ENCODE data around the gene NPIPB2.
"Not testable (repeated sequence)": the region's sequence is repeated elsewhere in the genome, so short reads cannot be mapped to it uniquely, and the experiment has no call there.

NPIPB2 gene

GRCh38 chr16:11941945-11942344 lies at the start of gene NPIPB2:
Gene NPIPB2 (minus strand): TSS chr16:11942045. CDS start chr16:11942045, 0 bp downstream.
- DNase-seq (ENCODE audit: low spot score): not testable (repeated sequence)

DNA sequence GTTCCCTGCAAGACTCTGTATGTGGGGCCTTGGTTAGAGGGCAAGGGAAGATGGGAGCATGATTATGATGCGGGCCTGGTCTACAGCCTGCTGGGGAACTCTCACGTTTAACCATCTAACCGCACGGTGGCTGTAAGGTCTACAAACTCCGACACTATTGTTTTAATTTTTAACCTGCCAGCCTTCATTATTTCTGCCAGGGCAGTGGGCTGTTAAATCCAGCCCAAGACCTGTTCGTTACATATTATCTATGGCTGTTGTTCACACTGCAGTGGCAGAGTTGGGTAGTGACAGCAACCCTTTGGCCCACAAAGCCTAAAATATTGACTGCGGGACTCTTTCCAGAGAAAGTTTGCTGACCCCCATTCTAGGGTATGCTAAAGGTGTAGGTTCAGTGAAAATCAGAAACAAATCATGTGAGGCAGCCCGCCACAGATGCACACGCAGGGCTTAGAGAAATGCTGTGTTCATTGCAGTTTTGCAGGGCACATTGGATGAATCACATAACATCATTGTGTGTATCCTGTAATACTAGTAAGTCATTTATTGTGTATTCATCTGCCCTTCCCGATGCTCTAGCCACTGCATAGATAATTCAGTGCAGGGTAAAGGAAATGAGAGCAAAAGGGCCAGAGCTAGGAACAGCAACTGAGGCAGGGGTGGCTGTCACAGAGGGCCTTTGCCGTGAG lies 49.0 kb upstream of the NPIPB2 start:
- no peak for DNase-seq (ENCODE audit: low spot score)

GRCh38 chr16:11988258-11988978 lies 46.6 kb upstream of the NPIPB2 start:
- DNase-seq (ENCODE audit: low spot score): no peak

- DNase-seq (ENCODE audit: low spot score): no peak
Measured at GRCh38 chr16:11986521-11987057, 44.7 kb upstream of the NPIPB2 start.

DNA sequence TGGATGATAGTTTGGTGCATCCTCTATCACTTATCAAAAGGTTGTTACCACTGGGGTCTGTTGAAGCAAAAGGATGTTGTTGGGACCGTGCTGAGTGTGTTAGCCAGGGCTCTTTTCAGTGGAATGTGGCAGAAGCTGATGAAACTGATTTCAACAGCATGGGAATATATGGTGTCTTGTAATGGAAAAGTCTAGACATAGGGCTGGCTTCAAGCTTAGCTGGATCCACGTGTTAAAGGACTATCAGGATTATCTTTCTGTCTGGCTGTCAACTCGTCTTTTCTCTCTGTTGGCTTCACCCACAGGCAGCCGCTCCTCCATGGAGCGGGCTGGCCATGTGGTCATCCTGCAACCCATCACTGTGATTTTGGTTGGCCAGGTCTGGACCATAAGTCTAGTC lies 43.4 kb upstream of the NPIPB2 start:
- no peak for DNase-seq (ENCODE audit: low spot score)

DNA sequence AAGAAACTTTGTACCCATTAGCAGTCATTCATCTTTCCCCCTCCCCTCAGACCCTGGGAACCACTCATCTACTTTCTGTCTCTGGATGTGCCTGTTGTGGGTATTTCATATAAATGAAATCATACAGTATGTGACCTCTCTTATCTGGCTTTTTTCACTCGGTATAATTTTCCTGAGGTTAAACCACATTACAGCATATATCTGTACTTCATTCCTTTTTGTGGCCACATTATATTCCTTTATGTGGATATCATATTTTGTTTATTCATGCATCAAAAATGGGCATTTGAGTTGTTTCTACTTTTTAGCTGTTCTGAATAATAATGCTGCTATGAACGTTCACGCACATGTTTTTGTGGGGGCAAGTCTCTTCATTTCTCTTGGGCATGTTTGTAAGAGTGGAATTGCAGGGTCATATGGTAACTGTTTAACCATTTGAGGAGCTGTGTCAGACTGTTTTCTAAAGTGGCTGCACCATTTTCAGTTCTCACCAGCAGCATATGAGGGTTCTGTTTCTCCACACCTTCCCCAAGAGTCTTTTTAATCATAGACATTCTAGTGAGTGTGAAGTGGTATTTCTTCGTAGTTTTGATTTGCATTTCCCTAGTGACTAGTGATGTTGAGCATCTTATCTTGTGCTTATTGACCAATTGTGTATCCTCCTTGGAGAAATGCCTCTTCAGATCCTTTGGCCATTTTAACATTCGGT lies 38.4 kb upstream of the NPIPB2 start:
- no peak for DNase-seq (ENCODE audit: low spot score)

DNA sequence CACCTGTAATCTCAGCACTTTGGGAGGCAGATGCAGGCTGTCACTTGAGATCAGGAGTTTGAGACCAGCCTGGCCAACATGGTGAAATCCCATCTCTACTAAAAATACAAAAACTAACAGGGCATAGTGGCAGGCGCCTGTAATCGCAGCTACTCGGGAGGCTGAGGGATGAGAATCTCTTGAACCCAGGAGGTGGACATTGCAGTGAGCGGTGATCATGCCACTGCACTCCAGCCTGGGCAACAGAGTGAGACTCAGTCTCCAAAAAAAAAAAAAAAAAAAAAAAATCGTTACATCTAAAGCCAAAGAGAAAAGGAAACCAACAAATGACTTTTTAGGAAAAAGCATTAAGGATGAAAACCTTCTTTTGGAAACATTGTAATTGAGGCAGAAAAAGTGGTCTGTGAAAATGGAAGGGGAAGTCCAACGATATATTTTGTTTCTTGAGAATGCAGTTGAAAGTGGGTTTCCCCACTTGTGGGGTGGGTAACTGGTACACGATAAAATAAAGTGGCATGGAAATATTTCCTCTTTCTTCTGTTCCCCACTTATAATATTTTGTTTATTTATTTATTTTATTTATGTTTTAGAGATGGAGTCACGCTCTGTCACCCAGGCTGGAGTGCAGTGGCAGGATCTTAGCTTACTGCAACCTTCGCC lies 37.3 kb upstream of the NPIPB2 start:
- no peak for DNase-seq (ENCODE audit: low spot score)

GRCh38 chr16:11978080-11978479 lies 36.2 kb upstream of the NPIPB2 start:
- no peak for DNase-seq (ENCODE audit: low spot score)

DNA sequence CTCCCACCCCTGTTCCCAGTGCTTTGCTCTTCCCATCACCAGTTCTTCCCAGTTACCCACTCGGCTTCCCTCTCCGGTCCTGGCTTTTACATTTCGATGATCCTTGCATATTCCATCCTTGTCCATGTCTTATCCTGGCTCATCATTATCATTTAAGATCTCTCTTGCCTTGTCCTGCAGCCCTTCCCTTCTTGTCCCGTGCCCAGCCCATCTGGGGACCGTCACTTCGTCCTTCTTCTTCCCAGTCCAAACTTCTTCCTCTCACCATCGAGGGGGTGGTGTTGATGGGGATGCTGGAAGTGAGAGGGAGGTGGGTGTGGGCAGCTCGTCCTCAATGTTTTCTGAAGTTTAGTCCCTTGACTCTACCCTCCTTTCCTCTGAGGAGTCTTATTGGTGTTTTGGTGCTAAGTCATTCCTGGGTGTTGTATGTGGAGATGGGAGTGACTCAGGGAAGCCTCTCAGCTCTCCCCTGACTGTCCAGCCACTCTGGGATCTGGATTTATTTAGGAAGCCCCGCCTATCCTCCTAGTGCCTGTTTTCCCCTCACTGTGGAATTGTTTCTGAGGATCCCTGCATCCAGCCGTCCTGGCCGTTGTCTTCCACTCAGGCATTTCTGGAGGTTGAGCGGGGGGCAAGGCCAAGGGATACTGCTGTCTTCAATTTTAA lies 35.7 kb upstream of the NPIPB2 start:
- DNase-seq (ENCODE audit: low spot score): no peak

GRCh38 chr16:11976850-11977375 lies 35.1 kb upstream of the NPIPB2 start:
- DNase-seq (ENCODE audit: low spot score): no peak

DNA sequence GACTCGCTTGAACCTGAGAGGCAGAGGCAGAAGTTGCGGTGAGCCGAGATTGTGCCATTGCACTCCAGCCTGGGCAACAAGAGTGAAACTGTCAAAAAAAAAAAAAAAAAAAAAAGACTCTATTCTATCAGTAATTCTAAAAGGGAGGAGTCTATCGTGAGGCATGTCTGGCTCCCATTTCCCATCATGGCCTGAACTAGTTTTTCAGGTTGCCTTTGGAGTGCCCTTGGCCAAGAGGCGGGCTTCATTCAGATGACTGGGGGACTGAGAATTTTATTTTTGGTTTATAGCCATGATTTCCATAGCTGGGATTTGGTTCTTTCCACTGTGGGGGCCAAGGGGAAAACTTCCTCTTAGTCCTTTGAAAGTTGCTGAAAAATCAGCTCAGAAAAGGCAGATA lies 31.2 kb upstream of the NPIPB2 start:
- DNase-seq (ENCODE audit: low spot score): no peak

DNA sequence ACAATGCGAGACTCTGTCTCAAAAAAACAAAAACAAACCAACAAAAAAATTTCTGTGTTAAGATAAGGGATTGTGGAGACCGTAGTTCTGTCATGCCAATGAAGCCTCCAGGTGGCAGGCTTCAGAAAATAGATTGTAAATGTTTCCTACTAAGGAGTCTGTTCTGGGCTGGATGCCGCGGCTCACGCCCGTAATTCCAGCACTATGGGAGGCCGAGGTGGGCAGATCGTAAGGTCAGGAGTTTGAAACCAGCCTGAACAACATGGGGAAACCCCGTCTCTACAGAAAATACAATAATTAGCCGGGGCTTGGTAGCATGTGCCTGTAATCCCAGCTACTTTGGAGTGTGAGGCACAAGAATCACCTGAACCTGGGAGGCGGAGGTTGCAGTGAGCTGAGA lies 30.3 kb upstream of the NPIPB2 start:
- DNase-seq (ENCODE audit: low spot score): no peak

- DNase-seq (ENCODE audit: low spot score): not testable (repeated sequence)
Measured at GRCh38 chr16:11970292-11970691, 28.4 kb upstream of the NPIPB2 start.

- DNase-seq (ENCODE audit: low spot score): no peak
Measured at GRCh38 chr16:11968577-11968976, 26.7 kb upstream of the NPIPB2 start.

- no peak for DNase-seq (ENCODE audit: low spot score)
Measured at GRCh38 chr16:11967195-11967911, 25.5 kb upstream of the NPIPB2 start.

DNA sequence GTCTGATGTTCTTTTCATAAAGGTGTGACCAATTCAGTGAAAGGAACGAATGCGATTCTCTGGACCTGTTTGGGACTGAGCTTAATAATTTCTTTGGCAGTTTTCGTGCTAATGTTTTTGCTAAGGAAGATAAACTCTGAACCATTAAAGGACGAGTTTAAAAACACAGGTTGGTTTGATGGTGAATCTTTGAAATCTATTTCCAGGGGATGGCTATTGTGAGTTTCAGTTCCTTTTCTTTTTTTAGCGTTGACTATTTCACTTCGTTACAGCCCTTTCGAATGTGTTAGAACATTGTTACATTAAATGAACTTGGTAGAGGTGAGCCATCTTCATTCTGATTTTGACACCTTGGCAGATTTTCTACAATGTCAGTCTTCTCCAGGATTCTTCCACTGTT lies 24.3 kb upstream of the NPIPB2 start:
- DNase-seq (ENCODE audit: low spot score): no peak

DNA sequence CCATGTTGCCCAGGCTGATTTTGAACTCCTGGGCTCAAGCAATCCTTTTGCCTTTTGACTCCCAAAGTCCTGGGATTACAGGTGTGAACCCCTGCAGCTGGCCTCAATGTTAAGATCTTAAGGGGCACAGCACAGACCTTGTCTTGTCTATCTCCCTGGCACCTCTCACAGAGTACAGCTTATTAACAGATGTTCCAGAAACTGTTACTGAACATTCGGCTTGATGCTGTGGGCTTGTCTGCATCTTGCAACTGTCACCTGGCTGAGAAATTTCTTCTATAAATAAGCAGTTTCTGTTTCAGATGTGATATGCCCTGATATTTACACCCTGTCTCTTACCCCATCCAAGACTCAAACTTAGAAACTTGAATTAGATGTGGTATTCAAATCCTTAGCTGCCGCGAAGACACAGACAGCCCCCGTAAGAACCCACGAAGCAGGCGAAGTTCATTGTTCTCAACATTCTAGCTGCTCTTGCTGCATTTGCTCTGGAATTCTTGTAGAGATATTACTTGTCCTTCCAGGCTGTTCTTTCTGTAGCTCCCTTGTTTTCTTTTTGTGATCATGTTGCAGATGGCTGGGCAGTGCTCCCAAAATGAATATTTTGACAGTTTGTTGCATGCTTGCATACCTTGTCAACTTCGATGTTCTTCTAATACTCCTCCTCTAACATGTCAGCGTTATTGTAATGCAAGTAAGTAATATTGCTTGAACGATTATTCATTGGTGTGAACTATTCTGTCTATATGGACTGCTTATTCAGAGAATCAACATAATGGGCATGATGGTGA lies 23.1 kb upstream of the NPIPB2 start, which contains the start of gene TNFRSF17:
Gene TNFRSF17, plus strand, starts transcription at position 450 of the 791 bp plus-strand sequence. Its CDS starts 115 bp downstream, at position 565.
- DNase-seq (ENCODE audit: low spot score): no peak

DNA sequence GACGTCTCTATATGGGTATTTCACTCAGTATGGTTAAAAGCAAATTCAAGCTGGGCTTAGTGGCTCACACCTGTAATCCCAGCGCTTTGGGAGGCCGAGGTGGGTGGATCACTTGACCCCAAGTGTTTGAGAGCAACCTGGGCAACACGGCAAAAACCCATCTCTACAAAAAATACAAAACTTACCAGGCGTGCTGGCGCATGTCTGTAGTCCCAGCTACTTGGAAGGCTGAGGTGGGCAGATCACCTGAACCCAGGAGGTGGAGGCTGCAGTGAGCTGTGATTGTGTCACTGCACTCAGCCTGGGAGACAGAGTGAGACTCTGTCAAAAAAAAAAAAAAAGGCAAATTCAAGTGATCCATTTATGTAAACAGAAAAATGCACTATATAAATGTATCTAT lies 21.9 kb upstream of the NPIPB2 start:
- no peak for DNase-seq (ENCODE audit: low spot score)

GRCh38 chr16:11962978-11963377 lies 21.1 kb upstream of the NPIPB2 start:
- DNase-seq (ENCODE audit: low spot score): not testable (repeated sequence)

- DNase-seq (ENCODE audit: low spot score): not testable (repeated sequence)
Measured at GRCh38 chr16:11962457-11962856, 20.6 kb upstream of the NPIPB2 start.
